Progenitor cell of endocrine pancreas (in vitro differentiated cells): Measurements from ENCODE around the gene TMEM88. TPM values are rescaled to one million over a fixed set of nuclear protein-coding genes. Genes with fewer than 3 reads are reported as not detected.
"Not testable (repeated sequence)": the region's sequence is repeated elsewhere in the genome, so short reads cannot be mapped to it uniquely, and the experiment has no call there.

Experiments
- DNase-seq: peaks from one replicate; pipeline ENCODE4 v3.0.0; 2021; ENCODE audit warnings: low spot score; ENCODE audit not compliant: unreplicated experiment
- H3K27ac Mint-ChIP-seq: 2 replicates; pipeline ENCODE4 v1.8.0; 2021; ENCODE audit warnings: mild to moderate bottlenecking, moderate library complexity, mixed read lengths
- H3K27me3 Mint-ChIP-seq: 2 replicates; pipeline ENCODE4 v1.8.0; 2021; ENCODE audit warnings: mixed read lengths
- H3K36me3 Mint-ChIP-seq: 2 replicates; pipeline ENCODE4 v1.8.0; 2022; ENCODE audit warnings: mixed read lengths; ENCODE audit not compliant: insufficient read depth
- H3K4me1 Mint-ChIP-seq: 2 replicates; pipeline ENCODE4 v1.8.0; 2021; ENCODE audit warnings: low read depth, mixed read lengths
- H3K4me3 Mint-ChIP-seq: 2 replicates; pipeline ENCODE4 v1.8.0; 2021; ENCODE audit warnings: low read depth, mild to moderate bottlenecking, moderate library complexity, mixed read lengths
- H3K9me3 Mint-ChIP-seq: 2 replicates; pipeline ENCODE4 v1.8.0; 2021; ENCODE audit warnings: low read depth, mixed read lengths
- CTCF ChIP-seq: fragments of 200-600 bp; sonication (generic); IDR thresholded peaks from one replicate; pipeline ENCODE4 v1.5.0; 2021; ENCODE audit warnings: antibody characterized with exemption, mild to moderate bottlenecking; ENCODE audit not compliant: unreplicated experiment
- total RNA-seq: library from RNA; stranded (reverse); gene quantifications from 2 replicates; pipeline ENCODE4 v1.2.1, GENCODE V29; 2021

TMEM88 gene
- total RNA-seq, 1 donor from 2014 or later: 15.8 TPM

GRCh38 chr17:7862692-7863437, 8.0 kb downstream of the TMEM88 start:
- Mint-ChIP-seq H3K9me3 (no peaks in the 10 kb centered on the region), H3K36me3 (peaks cover 31% of the 10 kb centered on the region), H3K4me1 (peaks cover 11% of the 10 kb centered on the region), H3K4me3 (peak overlapping the region; percentile 12), H3K27ac (peak overlapping the region; percentile 64), H3K27me3 (no peaks in the 10 kb centered on the region)
- no peak for DNase-seq
- peak; percentile 78 for TF ChIP-seq CTCF

- DNase-seq, H3K9me3 Mint-ChIP-seq, H3K27me3 Mint-ChIP-seq, H3K27ac Mint-ChIP-seq, H3K4me3 Mint-ChIP-seq: not testable (repeated sequence)
- Mint-ChIP-seq H3K4me1 (peaks cover 11% of the 10 kb centered on the region), H3K36me3 (peaks cover 34% of the 10 kb centered on the region)
These were observed 9.5 kb downstream of the TMEM88 start for GRCh38 chr17:7864384-7864783.

- Mint-ChIP-seq H3K4me3 (no peak overlapping the region), H3K36me3 (peaks cover 32% of the 10 kb centered on the region), H3K27me3 (no peaks in the 10 kb centered on the region), H3K4me1 (peaks cover 11% of the 10 kb centered on the region), H3K9me3 (no peaks in the 10 kb centered on the region), H3K27ac (no peak overlapping the region)
- no peak for DNase-seq
- TF ChIP-seq CTCF: no peak
These were observed 10.3 kb downstream of the TMEM88 start for GRCh38 chr17:7864995-7865650.

GRCh38 chr17:7867881-7868329, 13.0 kb downstream of the TMEM88 start:
- peaks cover 25% of the 10 kb centered on the region for H3K36me3 Mint-ChIP-seq
- H3K4me3 Mint-ChIP-seq: no peak overlapping the region
- peaks cover 9% of the 10 kb centered on the region for H3K4me1 Mint-ChIP-seq
- H3K27me3 Mint-ChIP-seq: no peaks in the 10 kb centered on the region
- no peak for TF ChIP-seq CTCF
- no peaks in the 10 kb centered on the region for H3K9me3 Mint-ChIP-seq
- DNase-seq: no peak
- H3K27ac Mint-ChIP-seq: peak overlapping the region; percentile 81

GRCh38 chr17:7873051-7873450, 18.2 kb downstream of the TMEM88 start:
- Mint-ChIP-seq H3K36me3 (peaks cover 16% of the 10 kb centered on the region), H3K9me3 (no peaks in the 10 kb centered on the region), H3K27ac (no peak overlapping the region), H3K4me3 (no peak overlapping the region), H3K27me3 (no peaks in the 10 kb centered on the region), H3K4me1 (no peaks in the 10 kb centered on the region)
- no peak for DNase-seq
- no peak for TF ChIP-seq CTCF
